Measurements from ENCODE around the gene ODAD3.

DNA sequence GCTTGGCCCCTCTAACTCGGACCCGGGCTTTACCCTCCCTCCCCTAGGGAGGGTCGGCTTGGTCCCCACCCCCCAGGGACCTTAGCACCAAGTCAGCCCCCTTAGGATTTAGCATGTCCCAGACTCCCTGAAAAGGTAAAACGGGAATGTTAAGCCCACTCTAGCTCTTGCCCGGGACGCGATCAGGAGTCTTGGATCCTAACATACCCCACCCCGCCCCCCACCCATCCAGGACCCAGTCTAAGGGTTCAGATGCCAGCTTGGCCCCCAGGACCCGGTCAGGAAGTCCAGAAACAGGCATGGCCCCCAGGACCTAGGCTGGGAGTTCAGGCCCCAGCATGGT lies 51.2 kb downstream of the ODAD3 start:
- TF ChIP-seq, protein P1, sequence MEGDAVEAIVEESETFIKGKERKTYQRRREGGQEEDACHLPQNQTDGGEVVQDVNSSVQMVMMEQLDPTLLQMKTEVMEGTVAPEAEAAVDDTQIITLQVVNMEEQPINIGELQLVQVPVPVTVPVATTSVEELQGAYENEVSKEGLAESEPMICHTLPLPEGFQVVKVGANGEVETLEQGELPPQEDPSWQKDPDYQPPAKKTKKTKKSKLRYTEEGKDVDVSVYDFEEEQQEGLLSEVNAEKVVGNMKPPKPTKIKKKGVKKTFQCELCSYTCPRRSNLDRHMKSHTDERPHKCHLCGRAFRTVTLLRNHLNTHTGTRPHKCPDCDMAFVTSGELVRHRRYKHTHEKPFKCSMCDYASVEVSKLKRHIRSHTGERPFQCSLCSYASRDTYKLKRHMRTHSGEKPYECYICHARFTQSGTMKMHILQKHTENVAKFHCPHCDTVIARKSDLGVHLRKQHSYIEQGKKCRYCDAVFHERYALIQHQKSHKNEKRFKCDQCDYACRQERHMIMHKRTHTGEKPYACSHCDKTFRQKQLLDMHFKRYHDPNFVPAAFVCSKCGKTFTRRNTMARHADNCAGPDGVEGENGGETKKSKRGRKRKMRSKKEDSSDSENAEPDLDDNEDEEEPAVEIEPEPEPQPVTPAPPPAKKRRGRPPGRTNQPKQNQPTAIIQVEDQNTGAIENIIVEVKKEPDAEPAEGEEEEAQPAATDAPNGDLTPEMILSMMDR (IDR thresholded peaks at IDR 0.05): no peak
- no peak for TF ChIP-seq EZH2 (IDR thresholded peaks at IDR 0.05; ENCODE audit: borderline replicate concordance, insufficient read depth, low read depth, low read length, poor library complexity, severe bottlenecking)
